HepG2 (cell line): ENCODE data around the gene GALNT10. TPM values are rescaled to one million over a fixed set of nuclear protein-coding genes. Genes with fewer than 3 reads are reported as not detected.

Experiments used
- ATAC-seq: fragments of 200-7000 bp; cut with Tn5 transposase; 3 replicates; pipeline ENCODE4 v1.9.1; 2020; ENCODE audit warnings: mild to moderate bottlenecking, moderate library complexity
- BruUV-seq: library from RNA; stranded (reverse); fragments of 400-500 nt; replicated peaks from 2 replicates; lab custom pipeline; 2021; lab: Mats Ljungman, UMichigan
- CTCF ChIA-PET: fragments of 300-600 bp; formaldehyde crosslinking; extraction: SDS; loops from one replicate; lab custom pipeline; 2021; ENCODE audit warnings: low total read pairs, inconsistent platforms, low intra/inter-chr PET ratio; lab: Yijun Ruan, JAX
- POLR2A ChIA-PET: fragments of 350-600 bp; sonication (Branson Sonifier 250); formaldehyde crosslinking; loops from one replicate; lab custom pipeline; 2020; ENCODE audit warnings: antibody characterized with exemption, inconsistent platforms; lab: Yijun Ruan, JAX
- DNase-seq: peaks from one replicate; pipeline ENCODE4 v3.0.0-alpha.2; 2015; ENCODE audit warnings: low spot score
- FAIRE-seq: peaks from 3 replicates; lab custom pipeline; 2011; peaks lifted over from hg19 to GRCh38; lab: Jason Lieb, UNC
- H2AFZ ChIP-seq: one replicate; pipeline ENCODE4 v1.6.1; 2011; ENCODE audit warnings: low read length, inconsistent platforms
- H3K27ac ChIP-seq: fragments of 300-600 bp; 3 replicates; pipeline ENCODE4 v1.8.0; 2011; ENCODE audit warnings: mixed run types, mild to moderate bottlenecking, mixed read lengths, low read length, inconsistent platforms; ENCODE audit not compliant: insufficient read depth; ENCODE audit errors: extremely low read length
- H3K27me3 ChIP-seq, 2 experiments: fragments of 200-600 bp in 1 of 2; 2 replicates in 1 of 2; 3 replicates in 1 of 2; pipeline versions ENCODE4 v1.6.0 to v1.8.0; 2011; ENCODE audit warnings: low read length in 2 of 2, mild to moderate bottlenecking in 2 of 2, moderate library complexity in 2 of 2, inconsistent platforms in 1 of 2; ENCODE audit not compliant: insufficient read depth in 2 of 2, control insufficient read depth in 1 of 2
- H3K36me3 ChIP-seq, 2 experiments: fragments of 200-600 bp in 1 of 2; replicated peaks in 1 of 2; 2 replicates in 1 of 2; 3 replicates in 1 of 2; pipeline versions ENCODE4 v1.5.1 to v1.8.0; 2011; ENCODE audit warnings: low read length in 2 of 2, inconsistent platforms in 1 of 2; ENCODE audit not compliant: insufficient read depth in 2 of 2, control insufficient read depth in 1 of 2
- H3K4me1 ChIP-seq: 2 replicates; pipeline ENCODE4 v1.5.1; 2012; ENCODE audit warnings: low read length, inconsistent platforms; ENCODE audit not compliant: insufficient read depth
- H3K4me2 ChIP-seq: 2 replicates; pipeline ENCODE4 v1.6.0; 2011; ENCODE audit warnings: low read depth, low read length, inconsistent platforms
- H3K4me3 ChIP-seq, 3 experiments: fragments of 200-600 bp in 1 of 3; sonication (generic), shearing (Covaris generic) in 1 of 3; replicated peaks in 1 of 3; 2 replicates each; pipeline ENCODE4 v1.5.1; 2011 to 2016; ENCODE audit warnings: low read length in 3 of 3, inconsistent platforms in 2 of 3, low read depth in 2 of 3, mild to moderate bottlenecking in 2 of 3, control low read depth in 1 of 3, mixed read lengths in 1 of 3; ENCODE audit not compliant: insufficient read depth in 1 of 3
- H3K79me2 ChIP-seq: one replicate; pipeline ENCODE4 v1.6.1; 2011; ENCODE audit warnings: low read length, inconsistent platforms; ENCODE audit not compliant: insufficient read depth
- H3K9ac ChIP-seq: 2 replicates; pipeline ENCODE4 v1.6.0; 2011; ENCODE audit warnings: mild to moderate bottlenecking, low read depth, low read length, inconsistent platforms; ENCODE audit not compliant: insufficient read depth
- H3K9me3 ChIP-seq: 2 replicates; pipeline ENCODE4 v1.5.1; 2012; ENCODE audit warnings: mild to moderate bottlenecking, low read length
- H4K20me1 ChIP-seq: 2 replicates; pipeline ENCODE4 v1.6.0; 2011; ENCODE audit warnings: inconsistent platforms, mild to moderate bottlenecking, low read length, moderate library complexity; ENCODE audit not compliant: insufficient read depth
- CBX1 ChIP-seq: IDR thresholded peaks from one replicate; pipeline ENCODE4 v1.6.1; 2016; ENCODE audit warnings: antibody characterized with exemption, low read depth
- HNF1B ChIP-seq: sonication (generic); formaldehyde crosslinking; IDR thresholded peaks from 2 replicates; pipeline ENCODE4 v1.5.1; 2020; ENCODE audit warnings: mild to moderate bottlenecking, moderate library complexity, missing genetic modification reagents
- HNRNPL ChIP-seq: fragments of 200-400 bp; formaldehyde crosslinking; IDR thresholded peaks from 2 replicates; pipeline ENCODE4 v1.6.1; 2017; ENCODE audit warnings: mild to moderate bottlenecking, low read depth, low read length
- KLF11 ChIP-seq: IDR thresholded peaks from 2 replicates; pipeline ENCODE4 v1.6.1; 2016; ENCODE audit warnings: missing compliant biosample characterization
- MTA1 ChIP-seq: sonication (generic); formaldehyde crosslinking; IDR thresholded peaks from 2 replicates; pipeline ENCODE4 v1.4.0; 2020; ENCODE audit warnings: missing genetic modification reagents, mild to moderate bottlenecking, borderline replicate concordance
- NR1H2 ChIP-seq: sonication (generic); formaldehyde crosslinking; IDR thresholded peaks from 2 replicates; pipeline ENCODE4 v1.8.1; 2022; ENCODE audit warnings: low read depth, missing genetic modification reagents, borderline replicate concordance
- RBM39 ChIP-seq: fragments of 200-400 bp; formaldehyde crosslinking; IDR thresholded peaks from one replicate; pipeline ENCODE4 v1.6.1; 2018; ENCODE audit warnings: antibody characterized with exemption, mild to moderate bottlenecking, low read depth, low read length; ENCODE audit not compliant: poor library complexity, severe bottlenecking
- RFX5 ChIP-seq: IDR thresholded peaks from 2 replicates; pipeline ENCODE4 v1.6.1; 2011; ENCODE audit warnings: low read depth, low read length, improper control_type of control experiment
- STAT6 ChIP-seq: sonication (generic); formaldehyde crosslinking; IDR thresholded peaks from 2 replicates; pipeline ENCODE4 v1.4.0; 2020; ENCODE audit warnings: missing genetic modification reagents, mild to moderate bottlenecking, borderline replicate concordance
- ZFY ChIP-seq: sonication (generic); formaldehyde crosslinking; IDR thresholded peaks from 2 replicates; pipeline ENCODE4 v1.4.0; 2020; ENCODE audit warnings: missing genetic modification reagents
- ZNF136 ChIP-seq: sonication (generic); formaldehyde crosslinking; IDR thresholded peaks from 2 replicates; pipeline ENCODE4 v1.8.1; 2022; ENCODE audit warnings: low read depth, mild to moderate bottlenecking, moderate library complexity, missing genetic modification reagents
- ZNF253 ChIP-seq: sonication (generic); formaldehyde crosslinking; IDR thresholded peaks from 2 replicates; pipeline ENCODE4 v1.8.0; 2022; ENCODE audit warnings: mild to moderate bottlenecking, missing genetic modification reagents, borderline replicate concordance
- WGBS: methylation state at CpG from one replicate; pipeline ENCODE4 v1.1.6; 2017; ENCODE audit warnings: low lambda C conversion rate; 5-methylcytosine and 5-hydroxymethylcytosine counted together
- in situ Hi-C: cut with HindIII; loops from 2 replicates; pipeline ENCODE4 v1.10.0; 2017; ENCODE audit warnings: low pct_unique_long_range_greater_than_20kb; ENCODE audit not compliant: extremely low pct_ligation_motif_present
- intact Hi-C: fragments of 100-400 bp; cut with micrococcal nuclease; formaldehyde crosslinking; loops from one replicate; pipeline ENCODE4 v1.10.0; 2022; ENCODE audit not compliant: unreplicated experiment
- polyA plus RNA-seq, 8 experiments: library from polyadenylated mRNA; depleted of rRNA in 3 of 8; stranded (reverse) in 7 of 8; unstranded in 1 of 8; fragments of >200 nt; fragmentation: Illumina TruSeq in 4 of 8; extraction: Trizol in 4 of 8; gene quantifications; 2 replicates each; pipeline versions ENCODE4 v1.2.1 to v1.2.3, GENCODE V29; 2011 to 2016; ENCODE audit warnings: low read depth in 4 of 8, missing spikeins in 1 of 8, mixed read lengths in 1 of 8; ENCODE audit not compliant: insufficient read depth in 1 of 8
- total RNA-seq, 5 experiments: library from RNA; depleted of rRNA; stranded (reverse); fragments of >200 nt; fragmentation: Illumina TruSeq; extraction: Trizol; gene quantifications; 2 replicates each; pipeline ENCODE4 v1.2.3, GENCODE V29; 2016; ENCODE audit warnings: low read depth in 1 of 5
- TF ChIP-seq, protein P1 (sequence below): sonication (generic); formaldehyde crosslinking; IDR thresholded peaks from 2 replicates; pipeline ENCODE4 v1.4.0; 2020; ENCODE audit warnings: mild to moderate bottlenecking, missing genetic modification reagents
- TF ChIP-seq, protein P2 (sequence below): sonication (generic); formaldehyde crosslinking; IDR thresholded peaks from 2 replicates; pipeline ENCODE4 v1.4.0; 2020; ENCODE audit warnings: mild to moderate bottlenecking, missing genetic modification reagents

Gene GALNT10
- total and polyA plus RNA-seq, 2 of the 13 experiments (the other 11 are each of a cell fraction or from before 2014, with no cell fraction given) = 8.1 to 11.2 TPM

DNA sequence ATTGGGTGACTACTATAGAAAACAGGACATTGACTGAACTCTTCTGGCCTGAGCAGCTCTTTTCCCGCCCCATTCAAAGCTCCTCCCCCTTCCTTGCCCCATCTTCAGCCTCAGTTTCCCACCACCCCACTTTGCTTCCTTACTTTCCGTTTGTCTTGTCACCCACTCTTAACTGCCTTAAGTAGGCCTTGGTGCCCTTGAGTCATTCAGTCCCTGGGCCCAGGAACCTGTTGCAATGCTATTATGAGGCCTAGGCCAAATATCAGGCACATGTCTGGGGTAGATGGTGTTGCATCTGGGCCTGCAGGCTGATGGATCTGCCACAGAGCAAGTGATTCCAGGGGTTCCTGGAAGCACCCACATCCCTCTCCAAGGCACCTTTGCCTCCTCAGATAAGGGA is 17.7 kb upstream of the GALNT10 start:
- H2AFZ ChIP-seq = no peak overlapping the region
- intact Hi-C loops = no loop called here
- no peaks in the 10 kb centered on the region for H3K36me3 ChIP-seq
- no peak overlapping the region for H3K4me2 ChIP-seq
- CTCF ChIA-PET = interaction anchor here (0.6 kb wide), 1 partner anchor 222 kb away, joined by 4 read pairs; no protein-coding TSS in a partner anchor
- in situ Hi-C loops = loop anchor here (10.0 to 25.0 kb wide), 2 partner anchors 198 to 1635 kb away; no protein-coding TSS in a partner anchor
- BruUV-seq = no TSS peak
- WGBS = 24% methylated on average over 2 of the region's 2 CpGs
- POLR2A ChIA-PET = no interaction called here
- no peak overlapping the region for H3K27ac ChIP-seq
- H3K27me3 ChIP-seq = no peaks in the 10 kb centered on the region; a peak in 2 of 5 replicates
- ATAC-seq = no peak
- no peak overlapping the region for H3K4me3 ChIP-seq
- H3K79me2 ChIP-seq = no peaks in the 10 kb centered on the region
- no peak for FAIRE-seq
- TF ChIP-seq ZNF253 (no peak), NR1H2 (CRISPR knock-in tag) (no peak), HNRNPL (no peak), CBX1 (no peak), MTA1 (CRISPR knock-in tag) (no peak), ZFY (CRISPR knock-in tag) (no peak)
- TF ChIP-seq, protein P1, sequence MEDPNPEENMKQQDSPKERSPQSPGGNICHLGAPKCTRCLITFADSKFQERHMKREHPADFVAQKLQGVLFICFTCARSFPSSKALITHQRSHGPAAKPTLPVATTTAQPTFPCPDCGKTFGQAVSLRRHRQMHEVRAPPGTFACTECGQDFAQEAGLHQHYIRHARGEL (CRISPR knock-in tag) = no peak
- TF ChIP-seq, protein P2, sequence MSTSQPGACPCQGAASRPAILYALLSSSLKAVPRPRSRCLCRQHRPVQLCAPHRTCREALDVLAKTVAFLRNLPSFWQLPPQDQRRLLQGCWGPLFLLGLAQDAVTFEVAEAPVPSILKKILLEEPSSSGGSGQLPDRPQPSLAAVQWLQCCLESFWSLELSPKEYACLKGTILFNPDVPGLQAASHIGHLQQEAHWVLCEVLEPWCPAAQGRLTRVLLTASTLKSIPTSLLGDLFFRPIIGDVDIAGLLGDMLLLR = no peak
- no peak overlapping the region for H3K9ac ChIP-seq
- no peak for DNase-seq
- H4K20me1 ChIP-seq = no peaks in the 10 kb centered on the region
- no peaks in the 10 kb centered on the region for H3K4me1 ChIP-seq
- H3K9me3 ChIP-seq = no peaks in the 10 kb centered on the region

DNA sequence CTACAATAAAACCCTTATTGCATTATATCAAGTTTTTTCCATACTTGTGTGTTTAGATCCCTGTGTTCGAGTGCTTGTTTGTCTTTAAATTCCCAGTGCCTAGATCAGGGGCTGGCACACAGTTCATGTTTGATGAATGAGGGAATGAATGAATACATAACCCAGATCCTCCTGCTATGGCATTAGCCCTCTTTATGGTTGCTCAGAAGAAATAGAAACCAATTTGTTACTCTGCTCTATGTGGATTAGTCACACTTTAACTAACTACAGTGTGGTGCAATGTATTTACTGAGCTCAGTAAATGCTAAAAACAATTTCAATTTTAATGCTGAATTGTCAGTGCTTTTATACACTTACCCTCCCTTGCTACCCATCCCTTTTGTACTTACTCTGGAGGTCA is 16.4 kb upstream of the GALNT10 start:
- DNase-seq (no peak), ATAC-seq (no peak; the same call in 2 of the 3 replicates), FAIRE-seq (no peak)
- H3K27ac ChIP-seq = no peak overlapping the region
- no peaks in the 10 kb centered on the region for H3K9me3 ChIP-seq
- in situ Hi-C loops = loop anchor here (10.0 to 25.0 kb wide), 2 partner anchors 199 to 1637 kb away; no protein-coding TSS in a partner anchor
- ChIA-PET POLR2A (no interaction called here), CTCF (no interaction called here)
- intact Hi-C loops = no loop called here
- no peak overlapping the region for H2AFZ ChIP-seq
- 0% methylated on average over 1 of the region's 1 CpG for WGBS
- no peaks in the 10 kb centered on the region for H3K36me3 ChIP-seq
- no peaks in the 10 kb centered on the region; a peak in 2 of 5 replicates for H3K27me3 ChIP-seq
- H3K79me2 ChIP-seq = no peaks in the 10 kb centered on the region
- no TSS peak for BruUV-seq
- no peak overlapping the region for H3K4me3 ChIP-seq
- H3K4me2 ChIP-seq = no peak overlapping the region
- H4K20me1 ChIP-seq = no peaks in the 10 kb centered on the region
- no peaks in the 10 kb centered on the region for H3K4me1 ChIP-seq
- no peak overlapping the region for H3K9ac ChIP-seq
- TF ChIP-seq KLF11 (no peak), STAT6 (CRISPR knock-in tag) (no peak), ZNF136 (no peak), RBM39 (no peak), HNF1B (CRISPR knock-in tag) (no peak), RFX5 (no peak)
